ENCODE data around the gene PNMA6E. TPM values are rescaled to one million over a fixed set of nuclear protein-coding genes. Genes with fewer than 3 reads are reported as not detected.

Gene PNMA6E
- total and polyA plus RNA-seq, 2 of the 13 experiments (the other 11 are each of a cell fraction or from before 2014, with no cell fraction given) = not detected

GRCh38 chrX:153392642-153393321 is 8.4 kb downstream of the PNMA6E start:
- POLR2A ChIA-PET = no interaction called here
- H3K27me3 ChIP-seq (ENCODE audit: control insufficient read depth in 1 of 2, insufficient read depth in 2 of 2, low read length in 2 of 2) = no peaks in the 10 kb centered on the region
- FAIRE-seq (no peak), DNase-seq (ENCODE audit: low spot score) (no peak), ATAC-seq (no peak)
- no TSS peak for BruUV-seq (replicated peaks)
- TF ChIP-seq MLX (CRISPR knock-in tag; IDR thresholded peaks at IDR 0.05) (no peak), ZNF296 (CRISPR knock-in tag; conservative IDR thresholded peaks at IDR 0.05) (no peak), ZNF850 (CRISPR knock-in tag; conservative IDR thresholded peaks at IDR 0.05) (no peak), CBX1 (IDR thresholded peaks at IDR 0.05; ENCODE audit: low read depth) (no peak), PHF8 (CRISPR knock-in tag; IDR thresholded peaks at IDR 0.05) (no peak), LCORL (IDR thresholded peaks at IDR 0.05) (no peak), LCORL (CRISPR knock-in tag; IDR thresholded peaks at IDR 0.05) (no peak), KLF6 (CRISPR knock-in tag; IDR thresholded peaks at IDR 0.05) (no peak), ZBTB26 (CRISPR knock-in tag; IDR thresholded peaks at IDR 0.05; ENCODE audit: borderline replicate concordance) (no peak), CHCHD3 (CRISPR knock-in tag; IDR thresholded peaks at IDR 0.05) (no peak), ZNF350 (CRISPR knock-in tag; IDR thresholded peaks at IDR 0.05; ENCODE audit: borderline replicate concordance, low read depth) (no peak)
- TF ChIP-seq, protein P1, sequence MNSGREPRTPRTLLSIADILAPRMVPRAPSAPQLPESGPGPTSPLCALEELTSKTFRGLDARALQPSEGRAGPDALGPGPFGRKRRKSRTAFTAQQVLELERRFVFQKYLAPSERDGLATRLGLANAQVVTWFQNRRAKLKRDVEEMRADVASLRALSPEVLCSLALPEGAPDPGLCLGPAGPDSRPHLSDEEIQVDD (CRISPR knock-in tag; IDR thresholded peaks at IDR 0.05; ENCODE audit: borderline replicate concordance) = no peak
- TF ChIP-seq, protein P2, sequence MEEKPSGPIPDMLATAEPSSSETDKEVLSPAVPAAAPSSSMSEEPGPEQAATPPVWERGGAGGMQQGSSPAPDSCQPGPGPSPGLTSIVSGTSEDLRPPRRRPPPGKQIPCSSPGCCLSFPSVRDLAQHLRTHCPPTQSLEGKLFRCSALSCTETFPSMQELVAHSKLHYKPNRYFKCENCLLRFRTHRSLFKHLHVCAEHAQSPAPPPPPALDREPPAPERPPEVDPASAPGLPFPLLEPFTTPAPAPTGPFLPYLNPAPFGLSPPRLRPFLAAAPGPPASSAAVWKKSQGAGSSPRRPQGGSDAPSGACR (CRISPR knock-in tag; IDR thresholded peaks at IDR 0.05) = no peak
- no peaks in the 10 kb centered on the region for H3K36me3 ChIP-seq (replicated peaks in 1 of 2; ENCODE audit: control insufficient read depth in 1 of 2, insufficient read depth in 2 of 2, low read length in 2 of 2)
- no peak overlapping the region for H3K27ac ChIP-seq (ENCODE audit: extremely low read length, insufficient read depth, low read length)
- H4K20me1 ChIP-seq (ENCODE audit: insufficient read depth, low read length) = no peaks in the 10 kb centered on the region
- no peak overlapping the region for H2AFZ ChIP-seq (ENCODE audit: low read length)
- no peaks in the 10 kb centered on the region for H3K79me2 ChIP-seq (ENCODE audit: insufficient read depth, low read length)
- no peak overlapping the region for H3K9ac ChIP-seq (ENCODE audit: insufficient read depth, low read depth, low read length)
- no peak overlapping the region for H3K4me3 ChIP-seq (replicated peaks in 1 of 3; ENCODE audit: insufficient read depth in 1 of 3, low read depth in 2 of 3, low read length in 3 of 3)
- H3K9me3 ChIP-seq (ENCODE audit: low read length) = no peaks in the 10 kb centered on the region
- in situ Hi-C loops (cut with HindIII; ENCODE audit: extremely low pct_ligation_motif_present, low pct_unique_long_range_greater_than_20kb) (no loop called here), intact Hi-C loops (cut with micrococcal nuclease; ENCODE audit: unreplicated experiment) (no loop called here)
- CTCF ChIA-PET (ENCODE audit: low intra/inter-chr PET ratio, low total read pairs) = no interaction called here
- no peak overlapping the region for H3K4me2 ChIP-seq (ENCODE audit: low read depth, low read length)
- WGBS (ENCODE audit: low lambda C conversion rate) = no CpG with 5 or more reads among the region's 16 CpGs
- no peaks in the 10 kb centered on the region for H3K4me1 ChIP-seq (ENCODE audit: insufficient read depth, low read length)

Data from HepG2 (cell line).